Measurements from ENCODE around the gene ALG9.

The ALG9 gene

DNA sequence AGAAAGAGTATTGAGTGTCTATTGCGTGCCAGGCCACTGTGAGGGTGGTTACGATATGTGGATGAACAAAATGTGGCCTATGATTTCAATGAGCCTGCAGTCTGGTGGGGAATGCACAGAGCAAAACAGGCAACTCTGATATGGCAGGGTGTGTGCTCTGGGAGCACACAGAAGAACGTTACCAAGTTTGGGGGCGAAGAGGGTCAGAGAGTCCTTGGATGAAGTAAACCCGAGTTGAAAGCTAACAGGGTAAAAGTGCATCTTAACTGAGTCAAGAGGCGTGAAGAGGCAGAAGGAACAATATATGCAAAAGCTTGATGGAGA, 8.2 kb upstream of the ALG9 start:
- no peak for DNase-seq (ENCODE audit: low spot score)

DNA sequence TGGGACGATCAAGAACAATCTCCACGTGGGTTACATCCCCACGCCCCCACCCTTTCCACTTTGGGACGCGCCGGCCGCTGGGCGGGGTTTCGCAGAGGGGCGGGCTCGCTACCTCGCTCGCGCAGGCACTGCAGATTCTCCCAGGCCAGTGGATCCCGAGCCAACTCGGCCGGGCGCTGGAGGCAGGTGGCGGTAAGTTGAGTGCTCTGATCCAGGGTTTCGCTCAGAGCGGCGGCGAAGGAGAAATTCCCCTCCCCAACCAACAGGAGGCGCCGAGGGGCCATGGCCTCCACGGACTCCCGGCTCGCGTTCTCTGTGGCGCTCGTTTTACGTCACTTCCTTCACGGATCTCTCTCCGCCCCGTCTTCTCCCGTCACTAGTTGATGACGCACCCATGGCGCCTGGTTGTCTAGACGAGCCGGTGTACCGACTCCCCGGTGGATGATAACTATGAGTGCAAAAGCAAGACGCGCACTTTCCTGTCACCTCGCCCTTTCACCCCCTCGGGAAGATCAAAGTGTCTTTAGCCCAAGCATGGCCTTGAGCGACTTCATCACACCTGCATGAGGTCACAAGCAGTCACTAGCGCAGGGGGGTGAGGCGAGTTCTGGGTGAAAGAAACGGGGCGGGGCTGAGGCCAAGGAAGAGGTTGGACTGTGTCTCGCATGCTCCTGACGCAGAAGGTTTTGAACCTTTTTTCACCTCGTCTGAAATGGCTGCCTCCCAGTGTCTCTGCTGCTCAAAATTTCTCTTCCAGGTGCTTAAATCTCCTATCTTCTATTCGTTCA, 7.7 kb upstream of the ALG9 start, which contains the start of the genes CFAP68 and FDXACB1:
Gene CFAP68 (plus strand): TSS at position 693 of the 788 bp plus-strand sequence. CDS start 20 bp downstream, at position 713.
Gene FDXACB1 (minus strand): TSS at position 317 of the 788 bp plus-strand sequence. CDS start 33 bp downstream, at position 284.
- peak; percentile 81 for DNase-seq (ENCODE audit: low spot score)

DNA sequence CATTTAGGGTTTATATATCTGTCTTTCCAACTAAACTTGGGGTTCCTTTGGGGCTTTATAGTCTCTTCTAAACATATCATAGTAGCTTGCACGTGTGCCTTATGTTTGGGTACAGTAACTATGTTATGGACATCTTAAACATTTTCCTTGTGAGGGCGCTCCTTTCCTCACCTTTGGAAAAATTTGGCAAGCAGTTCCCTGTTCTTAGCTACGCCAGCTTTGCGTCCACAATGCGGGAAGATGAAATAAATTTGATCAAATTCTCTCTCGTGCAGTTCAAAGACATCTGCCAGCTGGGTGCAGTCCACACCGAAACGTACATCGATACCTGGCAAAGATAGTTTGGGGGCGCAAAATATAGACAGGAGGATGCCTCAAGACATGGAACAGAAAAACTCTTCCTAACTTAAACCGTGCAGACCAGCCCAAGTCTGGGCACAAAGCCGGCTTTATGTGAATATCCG, 7.0 kb upstream of the ALG9 start:
- no peak for DNase-seq (ENCODE audit: low spot score)

DNA sequence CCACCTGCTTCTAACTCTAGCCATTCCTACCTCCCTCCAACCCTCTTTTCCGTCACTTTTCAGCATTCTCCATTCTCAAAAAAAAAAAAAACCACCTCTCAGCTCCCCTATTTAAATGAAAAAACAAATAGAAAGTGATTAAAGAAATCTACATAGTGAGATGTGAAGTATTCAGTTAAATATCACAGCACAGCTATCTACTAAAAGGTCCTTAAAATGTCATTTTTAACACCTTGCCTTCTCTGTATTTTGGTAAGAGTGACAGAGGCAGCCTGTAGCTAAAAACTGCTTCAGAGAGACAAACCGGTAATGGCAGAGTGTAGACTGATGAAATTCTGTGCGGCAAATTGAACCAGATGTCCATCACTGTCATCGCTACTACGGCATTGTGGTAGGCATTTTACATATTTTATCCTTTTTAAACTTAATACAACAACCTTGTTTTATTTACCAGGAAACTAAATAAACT, 346 bp upstream of the ALG9 start:
- no peak for DNase-seq (ENCODE audit: low spot score)

DNA sequence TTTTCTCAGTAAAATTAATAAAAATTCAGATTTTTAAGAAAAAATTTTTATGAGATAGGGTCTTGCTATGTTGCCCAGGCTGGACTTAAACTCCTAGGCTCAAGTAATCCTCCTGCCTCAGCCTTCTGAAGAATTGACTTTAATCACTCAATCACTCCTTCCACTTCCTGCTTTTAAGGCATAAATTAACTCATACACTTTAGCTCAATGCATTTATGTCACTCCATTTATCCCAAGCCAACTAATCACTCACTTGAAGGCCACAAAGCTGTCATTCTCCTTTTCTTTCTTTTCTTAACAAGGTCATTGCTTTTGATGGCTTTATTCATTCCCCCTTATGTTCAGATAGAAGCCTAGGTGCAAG, 877 bp downstream of the ALG9 start:
- no peak for DNase-seq (ENCODE audit: low spot score)

DNA sequence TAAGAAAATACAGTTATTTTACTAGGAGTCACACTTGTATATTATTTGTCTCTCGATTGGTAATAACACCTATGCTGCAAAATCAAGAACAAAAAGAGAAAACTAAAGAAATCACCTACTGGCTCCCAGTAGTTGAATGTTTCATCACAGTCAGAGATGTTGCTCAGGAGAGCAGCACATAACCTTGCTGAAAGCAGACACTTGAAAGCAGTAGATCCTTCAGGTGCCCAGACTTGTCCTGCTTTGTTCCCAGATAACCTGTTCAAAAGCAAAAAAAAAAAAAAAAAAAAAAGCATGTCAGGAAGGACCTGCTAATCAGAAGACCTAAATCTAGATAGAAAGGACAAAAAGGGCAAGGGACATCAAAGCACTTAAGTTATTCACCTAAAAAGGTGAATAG, 1.3 kb downstream of the ALG9 start:
- DNase-seq (ENCODE audit: low spot score) = no peak

DNA sequence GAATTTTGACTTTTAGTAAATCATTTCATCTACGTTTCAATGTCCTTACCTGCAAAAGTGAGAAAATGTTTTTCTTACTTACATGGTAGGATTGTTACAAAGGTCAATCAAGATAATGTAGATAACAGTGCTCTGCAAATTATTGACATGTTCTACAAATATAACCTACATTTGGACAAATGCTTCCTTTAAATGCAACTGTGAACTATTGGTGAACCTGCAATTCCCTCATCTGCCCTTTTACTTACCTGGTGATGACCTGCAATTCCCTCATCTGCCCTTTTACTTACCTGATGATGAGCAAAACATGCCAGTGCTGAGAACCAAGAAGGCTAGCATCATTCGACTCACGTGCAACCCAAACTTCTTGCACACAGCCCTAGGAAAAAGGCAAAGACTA, 11.1 kb downstream of the ALG9 start:
- no peak for DNase-seq (ENCODE audit: low spot score)

DNA sequence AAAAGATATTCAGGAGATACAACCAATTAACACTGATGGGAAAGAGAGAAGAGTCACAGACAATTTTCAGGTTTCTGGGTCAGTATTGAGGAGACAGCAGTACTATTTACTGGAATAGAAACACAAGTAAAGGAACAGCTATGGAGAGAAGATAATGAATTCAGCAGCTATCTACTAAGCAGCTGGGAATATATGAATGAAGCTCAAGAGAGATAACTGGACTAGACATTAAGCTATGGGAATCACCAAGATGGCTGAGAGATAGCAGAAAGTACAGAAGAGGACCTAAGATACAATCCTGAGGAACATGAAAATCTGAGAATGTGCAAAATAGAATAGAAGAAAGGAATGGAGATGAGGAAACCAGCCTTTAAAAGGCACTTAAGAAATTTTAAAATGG, 15.9 kb downstream of the ALG9 start:
- DNase-seq (ENCODE audit: low spot score) = no peak

DNA sequence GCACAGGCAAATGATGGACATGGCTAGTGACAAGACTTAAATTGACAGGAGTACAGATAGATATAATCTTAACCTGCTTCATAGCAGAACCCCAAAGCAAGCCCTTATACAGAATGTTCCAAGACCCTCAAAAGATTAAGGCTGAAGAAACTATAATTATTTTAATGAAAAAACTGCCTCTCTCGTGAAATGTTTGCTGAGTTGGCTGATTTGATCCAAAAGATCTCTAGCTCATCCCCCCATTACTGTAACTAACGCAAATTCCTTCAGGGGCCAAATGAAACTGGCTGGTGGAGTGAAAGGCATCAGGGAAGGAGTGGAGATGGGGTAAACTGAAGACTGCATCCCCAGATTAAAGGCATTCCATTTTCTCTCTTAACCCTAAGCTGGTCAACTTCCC, 19.3 kb downstream of the ALG9 start:
- no peak for DNase-seq (ENCODE audit: low spot score)

DNA sequence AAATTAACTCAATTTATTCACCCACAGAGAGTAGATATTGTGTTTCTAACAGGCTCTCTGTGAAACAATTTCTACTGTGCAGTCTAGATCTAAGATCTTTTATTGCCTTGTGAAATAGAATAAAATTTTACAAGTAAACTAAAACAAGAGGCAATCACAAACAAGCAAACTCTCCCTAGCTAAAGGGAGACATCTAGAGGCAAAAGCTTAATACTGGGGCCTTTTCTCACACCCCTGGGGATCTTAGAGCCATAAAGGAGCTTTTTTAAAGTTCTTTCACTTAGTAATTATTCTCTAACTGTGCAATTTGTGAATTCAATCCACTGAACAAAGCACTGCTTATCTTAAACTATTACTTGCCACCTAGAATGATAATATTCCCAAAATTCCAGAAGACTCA, 19.7 kb downstream of the ALG9 start:
- no peak for DNase-seq (ENCODE audit: low spot score)

DNA sequence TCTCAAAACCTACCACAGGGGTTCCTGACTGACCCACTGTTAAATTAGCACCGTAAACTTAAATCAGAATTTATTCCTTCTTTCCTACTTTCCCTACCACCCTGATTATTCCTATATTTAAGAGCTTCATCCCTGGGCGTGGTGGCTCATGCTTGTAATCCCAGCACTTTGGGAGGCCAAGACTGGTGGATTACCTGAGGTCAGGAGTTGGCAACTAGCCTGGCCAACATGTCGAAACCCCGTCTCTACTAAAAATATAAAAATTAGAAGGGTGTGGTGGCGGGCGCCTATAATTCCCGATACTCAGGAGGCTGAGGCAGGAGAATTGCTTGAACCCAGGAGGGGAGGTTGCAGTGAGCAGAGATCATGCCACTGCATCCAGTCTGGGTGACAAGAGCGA, 20.3 kb downstream of the ALG9 start:
- no peak for DNase-seq (ENCODE audit: low spot score)

DNA sequence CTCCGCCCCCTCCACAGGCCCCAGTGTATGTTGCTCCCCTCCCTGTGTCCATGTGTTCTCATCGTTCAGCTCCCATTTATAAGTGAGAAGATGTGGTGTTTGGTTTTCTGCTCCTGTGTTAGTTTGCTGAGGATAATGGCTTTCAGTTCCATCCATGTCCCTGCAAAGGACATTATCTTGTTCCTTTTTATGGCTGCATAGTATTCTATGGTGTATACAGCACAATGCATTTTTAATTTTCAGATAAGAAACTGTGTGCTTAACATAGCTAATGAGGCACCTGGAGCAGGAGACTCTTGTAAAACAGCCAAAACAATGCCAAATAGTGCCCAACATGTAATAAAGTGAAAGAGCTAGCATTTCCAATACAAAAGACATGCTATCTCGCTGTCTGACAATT, 21.8 kb downstream of the ALG9 start:
- no peak for DNase-seq (ENCODE audit: low spot score)

DNA sequence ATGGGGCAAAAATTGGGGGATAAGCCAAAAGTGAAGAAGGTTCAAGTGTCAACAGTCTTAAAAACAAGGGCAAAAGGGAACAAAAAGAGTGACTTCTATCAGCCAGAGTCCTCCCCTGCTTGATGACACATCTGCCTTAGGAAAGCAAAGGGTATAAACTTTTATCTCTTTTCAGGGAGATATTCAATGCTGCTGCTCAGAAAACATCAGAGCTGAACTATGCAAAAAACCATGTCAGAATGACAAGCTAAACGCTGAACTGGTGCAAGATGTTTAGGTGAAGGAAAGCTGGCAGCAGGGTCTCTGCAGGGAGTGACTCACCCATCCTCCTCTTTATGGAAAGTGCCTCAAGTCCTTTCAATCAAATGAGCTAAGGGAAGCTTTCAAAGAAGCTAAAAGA, 24.7 kb downstream of the ALG9 start:
- no peak for DNase-seq (ENCODE audit: low spot score)

DNA sequence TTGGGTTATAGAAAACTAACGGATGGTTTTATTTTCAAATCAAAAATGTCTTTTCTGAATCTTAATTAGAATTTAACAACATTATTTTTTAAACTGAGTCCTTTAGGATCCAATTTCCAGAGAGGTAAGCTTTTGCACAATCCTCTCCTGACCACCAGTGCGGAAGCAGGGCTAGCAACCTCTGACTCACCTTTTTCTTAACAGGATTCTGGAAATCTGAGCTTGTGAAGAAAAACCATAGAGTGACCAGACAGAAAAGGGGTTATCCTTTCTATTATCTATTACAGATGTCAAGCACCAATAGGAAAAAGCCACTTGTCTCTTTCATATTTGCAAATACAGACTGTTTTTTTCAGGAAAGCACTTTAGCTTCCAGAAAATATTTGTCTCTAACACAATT, 25.3 kb downstream of the ALG9 start:
- DNase-seq (ENCODE audit: low spot score) = no peak

DNA sequence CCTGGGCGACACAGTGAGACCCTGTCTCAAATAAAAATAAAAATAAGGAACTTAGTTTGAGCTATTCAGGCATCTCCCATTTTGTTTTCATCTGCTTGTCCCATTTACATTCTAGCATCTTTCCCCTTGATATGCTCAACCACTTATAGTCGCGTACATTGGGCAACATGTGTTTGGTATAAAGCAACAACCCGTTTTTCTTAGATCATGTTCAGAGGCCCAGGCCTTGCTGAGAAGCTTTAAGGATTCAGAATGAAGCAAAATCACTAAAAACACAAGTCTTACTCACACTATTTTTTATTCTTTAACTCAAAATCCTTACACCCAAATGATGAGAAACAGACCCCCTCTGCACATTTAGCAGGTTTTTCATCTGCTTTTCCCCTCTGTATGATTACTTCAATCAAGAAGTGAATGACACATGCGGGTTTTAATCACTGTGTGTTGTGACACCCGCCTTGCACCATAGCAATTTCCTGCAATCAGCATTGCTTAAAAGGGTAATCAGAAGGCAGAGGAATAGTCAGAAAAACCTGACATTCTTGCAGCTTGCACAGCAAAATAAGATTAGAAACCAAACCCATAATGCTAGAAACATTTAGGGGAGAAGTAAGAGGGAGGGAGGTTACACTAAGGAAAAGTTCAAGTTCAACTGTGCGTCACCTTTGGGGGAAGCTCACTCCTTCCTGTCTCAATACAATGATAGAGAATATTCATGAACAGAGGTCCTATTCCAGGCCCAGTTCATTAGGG, 25.9 kb downstream of the ALG9 start:
- DNase-seq (ENCODE audit: low spot score) = no peak

DNA sequence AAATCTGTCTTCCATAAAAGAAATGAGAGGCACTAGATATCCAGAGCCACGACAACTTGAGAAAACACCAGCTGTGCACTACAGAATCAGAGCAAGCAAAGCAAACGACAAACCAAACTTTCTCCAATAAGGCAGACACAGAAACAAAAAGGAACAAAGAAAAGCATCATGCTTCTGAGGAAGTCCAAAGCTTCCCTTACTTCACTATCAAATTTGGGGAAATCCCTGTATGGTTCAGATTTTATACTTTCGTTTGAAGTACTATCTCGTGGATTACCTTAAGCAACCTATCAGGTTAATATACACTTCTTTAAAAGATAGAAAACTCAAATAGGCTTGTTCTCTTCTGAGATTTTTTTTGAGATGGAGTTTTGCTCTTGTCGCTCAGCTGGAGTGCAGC, 27.7 kb downstream of the ALG9 start:
- DNase-seq (ENCODE audit: low spot score) = no peak

DNA sequence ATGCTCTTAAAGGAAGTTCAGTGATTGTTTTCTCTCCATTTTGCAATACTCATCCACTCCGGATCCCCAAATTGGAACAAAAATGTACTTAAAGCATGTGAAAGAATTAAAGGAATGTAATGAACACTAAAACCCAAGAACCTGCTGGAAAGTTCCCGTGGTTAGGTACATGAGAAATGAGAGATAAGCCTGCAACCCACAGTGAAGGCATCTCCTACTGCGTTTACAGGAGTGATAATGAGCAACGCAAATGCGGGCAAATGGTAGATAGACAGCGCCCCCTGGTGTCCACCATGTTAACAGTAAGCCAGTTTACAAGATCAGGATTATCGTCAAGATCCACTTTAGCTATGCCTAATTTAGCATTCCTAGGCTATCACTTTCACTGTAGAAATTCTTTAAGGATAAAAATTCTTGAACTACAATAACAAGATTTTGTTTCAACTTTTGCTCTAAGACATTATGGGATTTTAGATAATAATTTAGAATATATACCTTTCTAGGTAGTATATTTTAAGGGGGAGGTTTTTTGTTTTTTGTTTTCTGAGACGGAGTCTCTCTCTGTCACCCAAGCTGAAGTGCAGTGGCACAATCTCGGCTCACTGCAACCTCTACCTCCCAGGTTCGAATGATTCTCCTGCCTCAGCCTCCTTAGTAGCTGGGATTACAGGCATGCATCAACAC, 29.9 kb downstream of the ALG9 start:
- peak; percentile 46 for DNase-seq (ENCODE audit: low spot score)

DNA sequence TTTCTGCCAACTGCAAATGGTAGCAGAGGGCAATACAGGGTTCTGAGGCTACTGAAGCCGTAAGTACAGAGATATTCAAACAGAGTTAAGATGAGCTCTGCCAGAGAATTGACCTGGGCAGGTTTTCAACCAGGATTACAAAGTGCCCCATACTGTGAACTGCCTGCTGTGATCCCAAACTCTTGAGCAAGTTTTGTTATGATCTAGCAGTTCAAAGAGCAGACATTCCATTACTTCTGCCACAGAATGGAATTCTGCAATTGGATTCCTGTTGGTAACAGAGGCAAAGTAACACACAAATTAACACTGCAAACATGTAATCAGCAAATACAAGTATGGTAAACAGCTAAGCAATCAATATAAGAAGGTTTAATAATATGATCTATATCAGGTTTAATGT, 31.2 kb downstream of the ALG9 start:
- DNase-seq (ENCODE audit: low spot score) = peak; percentile 34

DNA sequence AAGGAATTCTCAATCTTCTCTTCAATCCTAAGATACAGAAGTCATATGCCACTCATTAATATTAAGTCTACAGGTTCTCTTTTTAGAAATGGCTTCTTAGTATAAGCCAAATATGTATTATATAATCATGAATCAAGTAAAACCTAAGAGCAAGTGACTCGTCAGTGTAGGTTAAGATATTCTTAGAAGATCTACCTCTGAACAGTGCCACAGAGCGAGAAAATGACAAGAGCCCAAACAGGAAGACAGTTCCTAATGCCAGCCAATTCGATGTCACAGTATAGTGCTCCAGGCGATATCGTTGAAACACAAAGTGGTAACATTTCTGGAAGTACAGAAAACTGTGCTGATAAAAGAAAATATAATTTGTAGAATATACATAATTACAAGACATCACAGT, 33.3 kb downstream of the ALG9 start:
- no peak for DNase-seq (ENCODE audit: low spot score)

DNA sequence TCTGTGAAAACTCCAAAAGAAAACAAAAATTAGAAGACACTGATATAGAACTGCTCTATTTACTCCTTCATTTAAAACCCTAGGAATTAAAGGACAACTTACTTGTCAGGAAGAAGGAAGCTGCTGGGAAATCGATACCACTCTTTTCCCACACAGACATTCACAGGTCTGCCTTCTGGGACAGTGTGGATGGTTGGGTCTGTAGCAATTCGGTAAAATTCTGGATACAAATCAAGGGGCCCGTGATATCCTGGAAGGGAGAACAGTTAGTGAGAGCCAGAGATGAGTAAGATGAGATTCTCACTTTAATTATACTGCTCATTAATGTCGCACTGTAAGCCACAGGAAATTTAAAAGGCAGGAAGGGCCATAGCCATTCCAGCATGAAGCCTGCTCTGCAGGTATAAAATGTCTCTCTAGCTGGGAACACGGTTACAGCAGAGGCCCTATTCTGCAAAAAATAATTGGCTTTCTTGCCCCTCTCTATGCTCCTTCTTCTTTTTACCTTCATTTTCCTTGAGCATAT, 34.0 kb downstream of the ALG9 start:
- no peak for DNase-seq (ENCODE audit: low spot score)

DNA sequence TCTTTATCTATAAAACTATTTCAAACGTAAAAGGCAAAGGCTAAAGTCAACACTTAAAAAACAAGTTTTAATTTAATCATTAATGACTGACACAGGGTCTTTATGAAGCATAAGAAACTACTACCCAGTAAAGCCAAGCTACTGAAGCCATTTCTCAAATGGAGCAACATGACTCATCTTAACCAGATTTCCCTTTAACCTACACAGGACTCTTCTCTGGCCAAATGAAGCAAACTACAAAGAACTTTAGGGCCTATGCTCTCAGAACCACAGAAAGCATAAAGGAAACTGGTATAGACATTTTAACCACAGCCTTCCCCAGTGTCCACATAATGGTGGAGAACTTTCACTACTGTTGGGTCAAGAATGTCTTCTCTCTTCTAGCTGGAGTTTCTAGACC, 34.7 kb downstream of the ALG9 start:
- DNase-seq (ENCODE audit: low spot score) = no peak

DNA sequence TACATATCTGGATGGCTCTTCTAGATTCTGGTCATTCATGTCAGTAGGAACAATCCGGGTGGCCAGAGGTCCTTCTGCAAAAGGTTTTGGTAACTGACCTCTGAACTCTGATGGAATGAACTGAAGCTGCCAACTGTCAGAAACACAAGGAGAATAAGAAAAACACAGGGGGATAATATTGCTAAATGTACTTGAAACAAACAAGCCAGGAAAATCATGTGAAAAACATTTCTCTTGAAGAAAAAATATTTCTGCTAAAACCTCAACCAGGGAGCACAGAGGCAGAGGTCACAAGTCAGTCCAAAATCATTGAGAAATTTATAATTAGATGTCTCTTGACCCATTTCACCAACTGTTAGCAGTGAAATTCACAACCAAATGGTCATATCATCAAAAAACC, 35.2 kb downstream of the ALG9 start:
- no peak for DNase-seq (ENCODE audit: low spot score)

DNA sequence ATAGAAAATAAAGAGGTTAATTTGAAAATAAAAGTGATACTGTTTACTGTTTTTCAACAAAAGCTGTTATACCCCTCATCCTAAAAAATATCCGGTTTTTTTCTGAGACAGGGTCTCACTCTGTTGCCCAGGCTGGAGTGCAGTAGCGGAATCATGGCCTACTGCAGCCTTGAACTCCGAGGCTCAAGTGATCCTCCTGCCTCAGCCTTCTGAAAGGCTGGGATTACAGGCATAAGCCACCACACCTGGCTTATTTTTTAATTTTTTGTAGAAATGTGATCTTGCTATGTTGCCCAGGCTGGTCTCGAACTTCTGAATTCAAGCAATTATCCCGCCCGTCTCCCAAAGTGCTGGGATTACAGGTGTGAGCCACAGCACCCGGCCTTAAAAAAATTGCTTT, 35.7 kb downstream of the ALG9 start:
- no peak for DNase-seq (ENCODE audit: low spot score)

All from HuH-7 (cell line).